Stimulated activated naive B cell treated with anti-CD40 and anti-IgM and Interleukin-4, amounts not matched to agents 10 μg/mL and 1 μg/mL and 100 μg/mL, for 72 hours (primary cell): Measurements from ENCODE around the gene DDX39B.
A peak's percentile ranks its signal among the peaks of the same experiment; 100 is the strongest.

Experiments
- ATAC-seq, 2 donors: fragments of 150-1000 bp; cut with Tn5 transposase; replicated peaks; 2 replicates each; pipeline ENCODE4 v1.10.0; 2021; ENCODE audit warnings: moderate library complexity in 1 of 2
- DNase-seq: peaks from one replicate; pipeline ENCODE4 v3.0.0; 2021
- H3K27ac Mint-ChIP-seq: one replicate; pipeline ENCODE4 v1.8.0; 2022; ENCODE audit warnings: mild to moderate bottlenecking, mixed read lengths
- H3K27me3 Mint-ChIP-seq, 2 donors: one replicate each; pipeline ENCODE4 v1.8.0; 2022; ENCODE audit warnings: mixed read lengths in 2 of 2
- H3K36me3 Mint-ChIP-seq, 2 donors: one replicate each; pipeline ENCODE4 v1.8.0; 2022; ENCODE audit warnings: mixed read lengths in 2 of 2, mild to moderate bottlenecking in 1 of 2
- H3K4me1 Mint-ChIP-seq, 2 donors: one replicate each; pipeline ENCODE4 v1.8.0; 2022; ENCODE audit warnings: mixed read lengths in 2 of 2, mild to moderate bottlenecking in 1 of 2
- H3K4me3 Mint-ChIP-seq, 2 donors: one replicate each; pipeline ENCODE4 v1.8.0; 2022; ENCODE audit warnings: mild to moderate bottlenecking in 2 of 2, mixed read lengths in 2 of 2, moderate library complexity in 1 of 2
- H3K9me3 Mint-ChIP-seq, 2 donors: one replicate each; pipeline ENCODE4 v1.8.0; 2022; ENCODE audit warnings: mixed read lengths in 2 of 2, mild to moderate bottlenecking in 1 of 2

Gene DDX39B

GRCh38 chr6:31547727-31548543 lies 6.1 kb upstream of the DDX39B start:
- ATAC-seq, result no peak
- Mint-ChIP-seq H3K36me3 (peaks cover 18 to 27% of the 10 kb centered on the region in 2 donors), H3K27me3 (no peaks in the 10 kb centered on the region), H3K27ac (peak overlapping the region; percentile 85), H3K9me3 (no peaks in the 10 kb centered on the region), H3K4me3 (peak overlapping the region; percentile 85), H3K4me1 (peaks cover 33 to 70% of the 10 kb centered on the region in 2 donors)
- DNase-seq, result no peak

DNA sequence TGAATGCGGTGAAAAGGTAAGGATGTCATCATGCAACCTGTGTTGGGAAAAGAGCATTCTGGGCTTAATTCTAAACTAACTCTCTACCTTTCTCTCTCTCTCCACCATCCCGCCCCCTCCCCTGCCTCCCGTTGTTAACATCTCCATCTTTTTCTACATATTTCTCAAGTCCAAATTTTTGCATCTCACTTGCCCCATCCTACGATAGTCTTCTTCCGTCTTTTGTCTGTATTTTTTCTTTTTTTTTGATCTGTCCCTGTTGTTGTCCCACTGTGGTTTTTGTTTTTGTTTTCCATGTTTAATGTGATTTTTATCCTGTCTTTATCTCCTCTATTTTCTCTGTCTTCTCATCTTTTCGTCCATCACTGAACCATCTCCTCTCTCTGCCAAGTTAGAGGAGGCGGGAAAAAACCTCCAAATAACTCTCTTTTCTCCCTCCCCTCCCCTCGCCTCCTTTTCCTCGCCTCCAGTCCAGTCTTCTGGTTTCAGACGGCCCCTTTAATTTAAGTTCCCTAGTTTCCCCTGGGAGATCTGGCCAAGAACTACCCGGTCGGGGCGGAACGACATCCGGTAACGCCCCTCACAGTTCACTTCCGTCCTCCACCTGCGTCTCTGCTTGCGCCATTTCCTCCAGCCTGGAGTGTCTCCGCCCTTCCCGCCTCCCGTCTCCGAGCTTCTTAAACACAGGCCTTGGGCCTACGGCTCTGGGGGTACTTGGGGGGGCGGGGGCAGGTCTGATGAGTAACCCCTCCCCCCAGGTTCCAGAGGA lies 5.3 kb upstream of the DDX39B start, which contains the start of gene NFKBIL1:
TSS of gene NFKBIL1 (plus strand) at position 651 of the 769 bp plus-strand sequence. CDS start at position 738, 87 bp downstream.
- Mint-ChIP-seq H3K4me3 (peak within 1 kb of the TSS; percentile 85), H3K36me3 (peaks cover 18 to 24% of the 10 kb centered on the region in 2 donors), H3K4me1 (peaks cover 30 to 65% of the 10 kb centered on the region in 2 donors), H3K27ac (peak within 1 kb of the TSS; percentile 85), H3K9me3 (no peaks in the 10 kb centered on the region), H3K27me3 (no peaks in the 10 kb centered on the region)
- peak; percentile 92 for DNase-seq
- peak; percentile 90 for ATAC-seq

GRCh38 chr6:31546339-31546957 lies 4.6 kb upstream of the DDX39B start, which contains the start of gene ATP6V1G2:
TSS of gene ATP6V1G2 (minus strand) at chr6:31546608. CDS start at chr6:31546559, 49 bp downstream.
- no peaks in the 10 kb centered on the region for H3K27me3 Mint-ChIP-seq
- H3K36me3 Mint-ChIP-seq, result peaks cover 20 to 23% of the 10 kb centered on the region in 2 donors
- H3K4me3 Mint-ChIP-seq, result peak within 1 kb of the TSS; percentile 85
- H3K9me3 Mint-ChIP-seq, result no peaks in the 10 kb centered on the region
- H3K27ac Mint-ChIP-seq, result peak within 1 kb of the TSS; percentile 85
- ATAC-seq, result peak; percentile 68 to 70
- peaks cover 28 to 59% of the 10 kb centered on the region in 2 donors for H3K4me1 Mint-ChIP-seq
- DNase-seq, result peak; percentile 86

GRCh38 chr6:31545291-31545690 lies 3.5 kb upstream of the DDX39B start:
- H3K9me3 Mint-ChIP-seq, result no peaks in the 10 kb centered on the region
- H3K27ac Mint-ChIP-seq, result no peak overlapping the region
- no peak for DNase-seq
- peaks cover 25 to 52% of the 10 kb centered on the region in 2 donors for H3K4me1 Mint-ChIP-seq
- H3K4me3 Mint-ChIP-seq, result no peak overlapping the region
- H3K27me3 Mint-ChIP-seq, result no peaks in the 10 kb centered on the region
- peaks cover 20 to 24% of the 10 kb centered on the region in 2 donors for H3K36me3 Mint-ChIP-seq
- no peak for ATAC-seq

DNA sequence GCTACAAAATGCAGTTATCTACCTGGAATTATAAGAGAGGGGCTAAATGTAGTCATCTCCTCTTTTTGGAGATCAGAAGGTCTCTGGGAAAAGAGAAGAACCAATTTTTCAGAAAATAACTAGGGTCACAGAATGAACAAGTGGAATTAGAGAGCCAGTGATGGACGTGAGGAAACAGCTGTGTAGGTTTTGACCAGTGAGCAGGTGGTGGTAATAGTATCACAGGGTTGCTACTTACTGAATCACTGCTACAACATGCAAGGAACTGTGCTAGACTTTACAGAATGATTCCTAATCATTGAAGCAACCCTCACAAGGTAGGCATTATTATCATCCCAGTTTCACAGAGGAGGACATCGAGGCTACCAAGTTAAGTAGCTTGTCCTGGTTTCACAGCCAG lies 2.9 kb upstream of the DDX39B start:
- peaks cover 30 to 52% of the 10 kb centered on the region in 2 donors for H3K4me1 Mint-ChIP-seq
- ATAC-seq (no peak), DNase-seq (no peak)
- no peak overlapping the region for H3K27ac Mint-ChIP-seq
- H3K9me3 Mint-ChIP-seq, result no peaks in the 10 kb centered on the region
- no peaks in the 10 kb centered on the region for H3K27me3 Mint-ChIP-seq
- no peak overlapping the region for H3K4me3 Mint-ChIP-seq
- H3K36me3 Mint-ChIP-seq, result peaks cover 20 to 27% of the 10 kb centered on the region in 2 donors

DNA sequence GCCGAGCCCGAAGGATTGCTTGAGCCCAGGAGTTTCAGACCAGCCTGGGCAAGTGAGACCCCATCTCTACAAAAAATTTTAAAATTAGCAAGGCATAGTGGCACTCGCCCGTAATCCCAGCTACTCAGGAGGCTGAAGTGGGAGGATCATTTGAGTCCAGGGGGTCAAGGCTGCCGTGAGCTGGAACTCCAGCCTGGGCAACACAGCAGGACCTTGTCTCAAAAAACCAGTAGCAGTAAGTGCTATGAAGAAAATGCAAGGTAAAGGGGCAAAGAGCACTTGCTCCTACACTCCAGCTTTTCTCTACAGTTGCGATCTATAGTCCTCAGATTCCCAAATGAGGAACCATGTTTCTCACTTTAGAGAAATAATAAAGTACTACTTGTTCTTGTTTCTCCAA lies 1.8 kb upstream of the DDX39B start:
- Mint-ChIP-seq H3K27ac (no peak overlapping the region), H3K4me3 (no peak overlapping the region), H3K9me3 (no peaks in the 10 kb centered on the region), H3K4me1 (peaks cover 36 to 52% of the 10 kb centered on the region in 2 donors), H3K36me3 (peaks cover 27 to 30% of the 10 kb centered on the region in 2 donors), H3K27me3 (no peaks in the 10 kb centered on the region)
- no peak for DNase-seq
- no peak for ATAC-seq

DNA sequence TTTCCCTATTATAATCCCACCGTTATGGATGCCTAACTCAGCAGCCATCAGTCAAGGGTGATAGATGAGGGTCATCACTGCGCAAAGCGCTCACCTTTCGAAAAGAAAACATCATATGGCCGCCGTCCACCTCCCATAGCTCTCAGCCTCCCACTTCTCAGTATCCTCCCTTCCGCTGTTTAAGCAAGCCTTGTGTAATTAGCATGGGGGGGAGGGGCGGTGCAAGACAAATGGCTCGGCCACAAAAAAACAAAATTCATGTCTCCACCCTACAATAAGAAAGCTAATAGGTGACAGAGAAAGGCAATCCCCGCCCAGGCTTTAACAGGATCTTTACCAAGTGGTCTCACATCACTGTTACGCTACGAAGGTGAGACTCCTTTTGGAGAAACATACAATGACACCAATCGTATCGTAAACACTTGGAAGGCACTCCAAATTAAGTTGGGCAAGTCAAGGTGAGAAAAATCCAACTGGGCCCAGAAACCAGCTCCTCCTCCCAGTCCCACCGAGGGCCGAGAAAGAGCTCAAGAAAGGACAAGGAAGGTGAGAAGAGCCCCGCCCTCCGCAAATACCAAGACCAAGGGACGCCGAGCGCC lies 645 bp downstream of the DDX39B start:
- H3K4me3 Mint-ChIP-seq, result peak overlapping the region; percentile 82
- ATAC-seq (peak; percentile 35 to 38), DNase-seq (peak; percentile 31)
- H3K9me3 Mint-ChIP-seq, result no peaks in the 10 kb centered on the region
- H3K4me1 Mint-ChIP-seq, result peaks cover 30 to 45% of the 10 kb centered on the region in 2 donors
- H3K27me3 Mint-ChIP-seq, result no peaks in the 10 kb centered on the region
- H3K27ac Mint-ChIP-seq, result peak overlapping the region; percentile 93
- peaks cover 36 to 45% of the 10 kb centered on the region in 2 donors for H3K36me3 Mint-ChIP-seq

DNA sequence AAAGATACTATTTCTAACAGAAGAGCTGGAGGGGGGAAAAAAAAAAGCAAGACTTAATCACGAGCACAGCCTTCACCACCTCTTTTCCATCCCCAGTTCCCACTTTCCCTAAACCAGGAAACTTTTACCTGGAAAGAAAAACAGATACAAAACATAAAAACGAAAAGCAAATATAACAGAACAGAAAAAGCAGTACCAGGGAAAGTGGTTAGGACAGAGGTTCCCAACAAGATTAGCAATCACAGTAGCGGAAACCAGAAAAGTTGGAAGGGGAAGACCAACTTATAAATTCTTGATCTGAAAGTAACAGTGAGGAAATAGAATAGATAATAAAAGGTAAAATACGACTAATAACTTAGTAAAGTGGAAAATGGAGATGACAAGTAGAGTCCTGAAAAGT lies 1.2 kb downstream of the DDX39B start:
- Mint-ChIP-seq H3K4me1 (peaks cover 26 to 45% of the 10 kb centered on the region in 2 donors), H3K27me3 (no peaks in the 10 kb centered on the region), H3K27ac (peak overlapping the region; percentile 93), H3K4me3 (peak overlapping the region; percentile 82), H3K36me3 (peaks cover 39 to 50% of the 10 kb centered on the region in 2 donors), H3K9me3 (no peaks in the 10 kb centered on the region)
- no peak for DNase-seq
- no peak for ATAC-seq

DNA sequence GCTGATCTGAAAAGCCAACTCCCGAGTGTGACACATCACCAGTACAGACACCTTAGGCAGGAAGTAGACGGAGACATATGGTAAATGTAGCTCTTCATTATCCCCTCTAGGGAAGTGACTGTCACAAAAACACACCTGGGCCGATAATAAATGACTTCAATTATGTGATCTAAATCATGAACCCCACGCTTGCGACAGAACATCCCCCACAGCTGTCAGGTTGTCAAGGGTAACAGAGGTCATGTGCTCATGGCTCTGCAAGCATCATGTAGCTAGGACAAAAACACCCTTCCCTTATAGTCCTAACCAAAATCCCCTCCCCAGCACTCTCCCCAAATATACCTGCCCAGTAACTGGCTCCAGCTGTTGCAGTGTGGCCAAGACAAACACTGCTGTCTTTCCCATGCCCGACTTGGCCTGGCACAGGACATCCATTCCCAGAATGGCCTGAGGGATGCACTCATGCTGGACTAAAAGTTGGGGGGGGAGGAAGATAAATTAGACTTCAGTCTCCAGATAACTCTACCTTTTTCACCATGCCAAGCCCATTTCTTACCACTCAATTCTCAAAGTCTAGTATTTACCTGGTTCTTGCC lies 2.9 kb downstream of the DDX39B start:
- H3K27me3 Mint-ChIP-seq, result no peaks in the 10 kb centered on the region
- peak overlapping the region; percentile 56 for H3K27ac Mint-ChIP-seq
- H3K4me1 Mint-ChIP-seq, result peaks cover 27 to 51% of the 10 kb centered on the region in 2 donors
- ATAC-seq (no peak), DNase-seq (no peak)
- H3K9me3 Mint-ChIP-seq, result no peaks in the 10 kb centered on the region
- H3K4me3 Mint-ChIP-seq, result peak overlapping the region; percentile 58 to 63
- H3K36me3 Mint-ChIP-seq, result peaks cover 49 to 64% of the 10 kb centered on the region in 2 donors

GRCh38 chr6:31535538-31536324 lies 6.1 kb downstream of the DDX39B start:
- no peaks in the 10 kb centered on the region for H3K9me3 Mint-ChIP-seq
- no peak for DNase-seq
- peaks cover 52 to 72% of the 10 kb centered on the region in 2 donors for H3K36me3 Mint-ChIP-seq
- no peak for ATAC-seq
- H3K4me3 Mint-ChIP-seq, result no peak overlapping the region
- H3K27ac Mint-ChIP-seq, result no peak overlapping the region
- H3K4me1 Mint-ChIP-seq, result peaks cover 33 to 69% of the 10 kb centered on the region in 2 donors
- no peaks in the 10 kb centered on the region for H3K27me3 Mint-ChIP-seq

DNA sequence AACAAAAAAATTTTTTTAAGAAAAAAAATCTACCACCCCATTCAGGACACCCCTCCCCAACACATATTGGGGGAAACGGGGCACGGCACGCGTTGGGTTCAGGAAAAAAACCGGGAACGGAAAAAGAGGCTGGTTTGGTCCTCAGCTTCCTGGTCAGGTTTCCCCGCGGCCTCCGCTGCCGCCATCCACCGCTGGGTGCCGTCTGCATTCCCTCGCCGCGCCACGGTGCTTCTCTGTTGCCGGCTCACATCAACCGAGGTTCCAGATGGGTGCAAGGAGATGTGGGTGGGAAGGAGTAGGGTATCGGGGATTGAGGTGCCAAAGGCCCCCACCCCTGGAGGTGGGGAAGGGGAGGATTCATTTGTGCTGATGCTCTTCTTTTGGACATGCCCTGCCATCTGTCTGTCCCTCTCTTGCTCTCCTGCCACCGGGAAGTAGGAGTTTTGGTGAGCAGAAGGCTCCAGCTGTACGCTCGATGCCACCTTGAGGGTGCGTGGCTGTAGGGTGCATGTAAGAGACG lies 7.2 kb downstream of the DDX39B start:
- Mint-ChIP-seq H3K36me3 (peaks cover 54 to 73% of the 10 kb centered on the region in 2 donors), H3K9me3 (no peaks in the 10 kb centered on the region), H3K4me1 (peaks cover 29 to 69% of the 10 kb centered on the region in 2 donors), H3K27me3 (no peaks in the 10 kb centered on the region), H3K27ac (no peak overlapping the region), H3K4me3 (no peak overlapping the region)
- ATAC-seq (no peak), DNase-seq (no peak)

- Mint-ChIP-seq H3K27me3 (no peaks in the 10 kb centered on the region), H3K4me3 (no peak overlapping the region), H3K27ac (peak overlapping the region; percentile 31), H3K36me3 (peaks cover 52 to 70% of the 10 kb centered on the region in 2 donors), H3K9me3 (no peaks in the 10 kb centered on the region), H3K4me1 (peaks cover 24 to 63% of the 10 kb centered on the region in 2 donors)
- DNase-seq, result no peak
- ATAC-seq, result no peak
Measured at GRCh38 chr6:31534011-31534410, 7.8 kb downstream of the DDX39B start.

DNA sequence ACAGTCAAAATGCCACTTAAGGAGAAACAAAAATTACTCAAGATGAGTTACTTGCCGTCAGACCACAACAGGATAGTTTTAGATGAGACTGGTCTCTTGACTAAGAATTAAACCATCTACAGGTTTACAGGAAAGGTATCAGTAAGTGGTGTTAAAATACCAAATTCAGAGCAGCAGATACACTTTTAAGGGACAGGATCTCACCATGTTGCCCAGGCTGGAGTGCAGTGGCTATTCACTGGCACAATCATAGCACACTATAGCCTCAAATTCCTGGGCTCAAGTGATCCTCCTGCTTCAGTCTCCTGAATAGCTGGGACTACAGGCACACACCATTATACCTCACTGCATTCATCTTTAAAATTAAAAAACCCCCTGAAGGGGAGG lies 8.4 kb downstream of the DDX39B start:
- no peaks in the 10 kb centered on the region for H3K27me3 Mint-ChIP-seq
- DNase-seq (no peak), ATAC-seq (no peak)
- peak overlapping the region; percentile 9 for H3K27ac Mint-ChIP-seq
- H3K36me3 Mint-ChIP-seq, result peaks cover 51 to 70% of the 10 kb centered on the region in 2 donors
- H3K4me1 Mint-ChIP-seq, result peaks cover 18 to 57% of the 10 kb centered on the region in 2 donors
- no peak overlapping the region for H3K4me3 Mint-ChIP-seq
- H3K9me3 Mint-ChIP-seq, result no peaks in the 10 kb centered on the region
